SK-N-MC (cell line): ENCODE data around the gene MAMDC4.

Experiments
- EZH2 ChIP-seq: fragments of 200-600 bp; sonication (generic); IDR thresholded peaks from one replicate; pipeline ENCODE4 v1.6.1; 2017; ENCODE audit warnings: antibody characterized with exemption
- POLR2AphosphoS5 ChIP-seq: IDR thresholded peaks from 2 replicates; pipeline ENCODE4 v1.6.1; 2012; ENCODE audit warnings: mild to moderate bottlenecking, low read depth, low read length, borderline replicate concordance

- TF ChIP-seq POLR2AphosphoS5 (no peak), EZH2 (no peak)
These were observed 48.3 kb upstream of the MAMDC4 start for GRCh38 chr9:136803551-136804508.
